Bronchial epithelial cell (primary cell): ENCODE results near the gene HOXB3. TPM values are rescaled to one million over a fixed set of nuclear protein-coding genes. Genes with fewer than 3 reads are reported as not detected.

Experiments
- DNase-seq: peaks from one replicate; pipeline ENCODE4 v3.0.0-alpha.2; 2010; ENCODE audit warnings: low read depth
- FAIRE-seq: peaks from 2 replicates; lab custom pipeline; 2011; peaks lifted over from hg19 to GRCh38; lab: Jason Lieb, UNC
- H3K27me3 ChIP-seq: 2 replicates; pipeline ENCODE4 v1.5.1; 2011; ENCODE audit warnings: low read length; ENCODE audit not compliant: control insufficient read depth, insufficient read depth
- H3K36me3 ChIP-seq: 2 replicates; pipeline ENCODE4 v1.5.1; 2011; ENCODE audit warnings: low read length; ENCODE audit not compliant: control insufficient read depth, insufficient read depth
- H3K4me3 ChIP-seq: 2 replicates; pipeline ENCODE4 v1.5.1; 2011; ENCODE audit warnings: mild to moderate bottlenecking, low read depth, low read length, control low read depth
- total RNA-seq: library from RNA; depleted of rRNA; stranded (reverse); fragments of >200 nt; gene quantifications from 2 replicates; pipeline ENCODE4 v1.2.1, GENCODE V29; 2014
- TF ChIP-seq, protein P1 (sequence below): IDR thresholded peaks from 2 replicates; pipeline ENCODE4 v1.5.1; 2011; ENCODE audit warnings: mild to moderate bottlenecking, moderate library complexity, low read length, control low read depth, inconsistent platforms; ENCODE audit not compliant: insufficient read depth, severe bottlenecking

The HOXB3 gene
- total RNA-seq, 1 donor from 2014 or later, result not detected

DNA sequence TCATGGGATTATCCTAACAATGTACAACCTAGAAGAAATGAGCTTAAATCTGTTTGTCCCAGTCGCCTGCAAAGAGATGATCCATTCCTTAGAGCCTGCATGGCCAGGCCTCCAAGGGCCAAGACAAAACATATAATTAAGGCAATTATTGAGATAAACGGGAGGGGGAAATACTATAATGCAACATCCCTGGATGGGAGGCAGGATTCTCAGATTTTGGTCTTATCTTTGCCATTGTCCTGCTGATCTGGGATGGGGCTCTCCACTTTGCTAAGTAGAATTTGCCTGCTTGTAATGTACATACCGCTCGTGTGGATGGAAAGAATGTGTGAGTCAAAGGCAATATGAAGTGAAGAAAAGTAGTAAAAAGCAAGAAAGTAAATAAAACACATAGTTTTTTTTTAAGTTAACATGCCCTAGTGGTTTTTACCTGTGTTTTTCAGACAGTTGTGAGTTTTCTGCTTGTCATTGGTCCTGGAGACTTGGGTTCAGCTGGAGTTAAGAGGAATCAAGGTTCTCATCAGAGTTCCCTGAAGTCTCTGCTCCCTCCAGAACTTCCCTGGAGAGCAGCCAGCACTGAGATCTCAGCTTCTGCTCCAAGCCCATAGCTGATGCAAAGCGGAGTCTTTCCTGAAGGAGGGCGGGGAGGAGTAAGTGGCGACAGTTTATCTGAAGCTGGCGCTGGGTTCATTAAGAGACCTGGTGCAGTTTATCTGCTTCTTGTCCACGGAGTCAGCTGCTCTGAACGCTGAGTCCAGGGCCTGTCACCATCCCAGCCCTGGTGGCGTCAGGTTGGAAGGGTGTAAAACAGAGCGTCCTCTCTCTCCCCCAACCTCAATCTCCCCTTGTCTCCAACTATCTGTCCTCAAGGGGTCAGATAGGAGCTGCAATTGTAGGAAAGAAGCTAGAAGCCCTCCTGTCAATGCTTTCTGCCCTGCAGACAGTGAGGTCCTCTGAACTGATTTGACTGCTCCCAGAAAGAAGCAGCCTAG lies 89.3 kb downstream of the HOXB3 start:
- Histone ChIP-seq H3K27me3 (peaks cover 5% of the 10 kb centered on the region), H3K36me3 (no peaks in the 10 kb centered on the region), H3K4me3 (no peak overlapping the region)
- TF ChIP-seq, protein P1, sequence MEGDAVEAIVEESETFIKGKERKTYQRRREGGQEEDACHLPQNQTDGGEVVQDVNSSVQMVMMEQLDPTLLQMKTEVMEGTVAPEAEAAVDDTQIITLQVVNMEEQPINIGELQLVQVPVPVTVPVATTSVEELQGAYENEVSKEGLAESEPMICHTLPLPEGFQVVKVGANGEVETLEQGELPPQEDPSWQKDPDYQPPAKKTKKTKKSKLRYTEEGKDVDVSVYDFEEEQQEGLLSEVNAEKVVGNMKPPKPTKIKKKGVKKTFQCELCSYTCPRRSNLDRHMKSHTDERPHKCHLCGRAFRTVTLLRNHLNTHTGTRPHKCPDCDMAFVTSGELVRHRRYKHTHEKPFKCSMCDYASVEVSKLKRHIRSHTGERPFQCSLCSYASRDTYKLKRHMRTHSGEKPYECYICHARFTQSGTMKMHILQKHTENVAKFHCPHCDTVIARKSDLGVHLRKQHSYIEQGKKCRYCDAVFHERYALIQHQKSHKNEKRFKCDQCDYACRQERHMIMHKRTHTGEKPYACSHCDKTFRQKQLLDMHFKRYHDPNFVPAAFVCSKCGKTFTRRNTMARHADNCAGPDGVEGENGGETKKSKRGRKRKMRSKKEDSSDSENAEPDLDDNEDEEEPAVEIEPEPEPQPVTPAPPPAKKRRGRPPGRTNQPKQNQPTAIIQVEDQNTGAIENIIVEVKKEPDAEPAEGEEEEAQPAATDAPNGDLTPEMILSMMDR, result no peak
- DNase-seq, result no peak
- no peak for FAIRE-seq

DNA sequence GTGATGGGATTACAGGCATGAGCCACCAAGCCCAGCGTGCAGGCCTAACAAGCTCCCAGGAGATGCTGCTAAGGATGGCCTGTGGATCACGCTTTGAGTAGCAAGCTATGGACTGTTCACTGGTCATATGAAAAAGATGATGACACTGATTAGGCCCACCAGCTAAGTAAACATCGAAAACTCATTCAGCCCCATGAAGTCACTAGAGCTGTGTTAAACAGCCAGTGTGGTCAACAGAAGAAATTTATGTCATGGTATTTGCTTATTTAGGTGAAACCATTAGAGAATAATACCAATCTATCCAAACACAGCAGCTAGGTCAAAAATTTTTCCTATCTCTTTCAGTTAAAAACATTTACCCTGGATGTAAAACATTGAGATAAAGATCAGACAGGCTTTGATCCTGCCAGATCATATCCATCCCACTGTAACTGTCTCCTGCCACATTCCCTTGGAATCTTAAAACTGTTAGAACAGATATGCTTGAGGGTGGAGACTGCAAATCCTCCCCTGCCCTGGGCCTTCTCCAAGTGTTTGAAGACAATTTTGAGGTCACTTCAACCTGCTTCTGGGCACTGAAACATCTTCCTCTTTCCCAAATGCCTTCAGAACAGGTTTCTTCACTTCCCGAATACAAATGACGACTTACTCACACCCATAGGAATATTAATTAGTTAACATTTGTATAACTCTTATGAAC lies 90.2 kb downstream of the HOXB3 start:
- H3K36me3 ChIP-seq, result no peaks in the 10 kb centered on the region
- FAIRE-seq, result no peak
- TF ChIP-seq, protein P1, result no peak
- H3K4me3 ChIP-seq, result no peak overlapping the region
- peaks cover 5% of the 10 kb centered on the region for H3K27me3 ChIP-seq
- DNase-seq, result no peak

DNA sequence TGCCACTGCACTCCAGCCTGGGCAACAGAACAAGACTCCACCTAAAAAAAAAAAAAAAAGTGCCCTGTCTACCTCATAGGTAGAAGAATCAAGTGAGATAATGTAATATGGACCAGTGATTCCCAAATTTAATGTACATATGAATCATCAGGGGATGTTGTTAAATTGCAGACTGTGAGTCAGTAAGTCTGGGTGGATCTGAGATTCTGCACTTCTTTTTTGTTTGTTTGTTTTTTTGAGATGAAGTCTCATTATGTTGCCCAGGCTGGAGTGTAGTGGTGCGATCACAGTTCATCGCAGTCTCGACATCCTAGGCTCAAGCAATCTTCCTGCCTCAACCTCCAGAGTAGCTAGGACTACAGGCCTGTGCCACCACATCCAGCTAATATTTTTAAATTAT lies 90.8 kb downstream of the HOXB3 start:
- FAIRE-seq (peak; percentile 13), DNase-seq (peak; percentile 62)
- TF ChIP-seq, protein P1, result no peak
- no peaks in the 10 kb centered on the region for H3K36me3 ChIP-seq
- H3K4me3 ChIP-seq, result no peak overlapping the region
- peaks cover 5% of the 10 kb centered on the region for H3K27me3 ChIP-seq

Other genes with a start within 250 kb of the HOXB3 start
- not detected in 2 replicates for gene SKAP1, start 160.0 kb downstream of the HOXB3 start, total RNA-seq
- under 0.01 TPM in 1 of 2 replicates, not detected in the other for gene HOXB1, start 59.2 kb downstream of the HOXB3 start, total RNA-seq
- gene HOXB2, start 45.1 kb downstream of the HOXB3 start, total RNA-seq, result not detected in 2 replicates
- gene HOXB4, start 11.9 kb downstream of the HOXB3 start, total RNA-seq, result not detected in 2 replicates
- not detected in 2 replicates for gene HOXB5, start 3.5 kb upstream of the HOXB3 start, total RNA-seq
- not detected in 2 replicates for gene HOXB6, start 14.7 kb upstream of the HOXB3 start, total RNA-seq
- not detected in 2 replicates for gene HOXB7, start 20.8 kb upstream of the HOXB3 start, total RNA-seq
- gene HOXB8, start 25.1 kb upstream of the HOXB3 start, total RNA-seq, result not detected in 2 replicates
- not detected in 2 replicates for gene HOXB9, start 36.1 kb upstream of the HOXB3 start, total RNA-seq
- not detected in 2 replicates for gene PRAC1, start 132.3 kb upstream of the HOXB3 start, total RNA-seq
- gene PRAC2, start 132.9 kb upstream of the HOXB3 start, total RNA-seq, result not detected in 2 replicates
- not detected in 2 replicates for gene HOXB13, start 138.5 kb upstream of the HOXB3 start, total RNA-seq
- gene TTLL6, start 227.0 kb upstream of the HOXB3 start, total RNA-seq, result not detected in 2 replicates
- 30.3 and 60.3 TPM in 2 replicates for gene CALCOCO2, start 240.8 kb upstream of the HOXB3 start, total RNA-seq